ENCODE data around the gene KCNQ1. TPM values are rescaled to one million over a fixed set of nuclear protein-coding genes. Genes with fewer than 3 reads are reported as not detected.
A peak's percentile ranks its signal among the peaks of the same experiment; 100 is the strongest.

KCNQ1 gene
- total RNA-seq, 1 experiment from 2014 or later: not detected

DNA sequence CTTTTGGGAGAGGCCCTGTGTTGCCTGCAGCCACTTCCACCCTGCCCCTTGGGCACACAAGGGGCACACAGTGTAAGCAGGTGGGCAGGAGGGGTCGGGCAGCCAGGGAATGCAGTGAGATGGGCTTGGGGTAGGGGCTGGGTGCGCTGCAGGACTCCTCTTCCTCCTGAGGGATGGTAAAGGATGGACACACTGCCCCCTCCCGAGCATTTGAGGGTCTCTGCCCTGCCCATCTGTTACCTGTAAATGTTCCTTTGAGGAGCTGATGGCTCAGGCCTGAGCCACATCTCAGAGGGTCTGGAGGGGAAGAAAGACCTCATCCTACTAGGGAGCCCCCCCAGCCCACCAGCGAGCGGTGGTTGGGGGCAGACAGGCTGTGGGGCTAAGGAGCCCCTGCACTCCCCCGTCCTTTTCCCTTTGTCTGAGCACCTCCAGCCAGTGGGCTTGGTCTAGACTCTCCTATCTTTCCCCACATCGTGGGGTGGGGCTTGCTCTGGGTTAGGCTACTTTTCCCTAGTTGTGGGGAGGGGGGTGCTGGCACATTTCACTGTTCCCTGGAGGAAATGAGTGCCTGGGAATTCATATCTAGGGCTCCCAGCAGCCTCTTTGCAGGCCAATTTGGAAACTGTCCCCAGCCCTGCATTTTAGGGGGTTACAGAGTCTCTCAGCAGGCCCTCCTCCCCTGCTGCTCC is 46.0 kb upstream of the KCNQ1 start:
- CTCF ChIA-PET: no interaction called here
- no peaks in the 10 kb centered on the region for H4K20me1 ChIP-seq (ENCODE audit: insufficient read depth)

GRCh38 chr11:2399488-2400068 is 45.2 kb upstream of the KCNQ1 start:
- DNase-seq: peak in 1 of 2 experiments; percentile 22
- no peaks in the 10 kb centered on the region for H3K27me3 ChIP-seq (ENCODE audit: insufficient read depth, low read depth)
- peak overlapping the region; percentile 78 for H2AFZ ChIP-seq
- no peaks in the 10 kb centered on the region for H3K9me2 ChIP-seq (ENCODE audit: insufficient read depth)
- peaks cover 19% of the 10 kb centered on the region for H3K79me2 ChIP-seq (ENCODE audit: low read depth)
- H3F3A ChIP-seq (ENCODE audit: insufficient read depth, low read depth): peaks cover 10% of the 10 kb centered on the region; the same call in 1 of the 2 replicates
- ChIA-PET CTCF (no interaction called here), POLR2A (ENCODE audit: unreplicated experiment) (no interaction called here)
- H3K36me3 ChIP-seq (ENCODE audit: low read depth): no peaks in the 10 kb centered on the region
- H3K27ac ChIP-seq: peak overlapping the region; percentile 62
- H3K4me2 ChIP-seq: peak overlapping the region; percentile 81
- H4K20me1 ChIP-seq (ENCODE audit: insufficient read depth): no peaks in the 10 kb centered on the region
- no peak for TF ChIP-seq EZH2 (IDR thresholded peaks at IDR 0.05; ENCODE audit: low read depth)
- TF ChIP-seq, protein P1, sequence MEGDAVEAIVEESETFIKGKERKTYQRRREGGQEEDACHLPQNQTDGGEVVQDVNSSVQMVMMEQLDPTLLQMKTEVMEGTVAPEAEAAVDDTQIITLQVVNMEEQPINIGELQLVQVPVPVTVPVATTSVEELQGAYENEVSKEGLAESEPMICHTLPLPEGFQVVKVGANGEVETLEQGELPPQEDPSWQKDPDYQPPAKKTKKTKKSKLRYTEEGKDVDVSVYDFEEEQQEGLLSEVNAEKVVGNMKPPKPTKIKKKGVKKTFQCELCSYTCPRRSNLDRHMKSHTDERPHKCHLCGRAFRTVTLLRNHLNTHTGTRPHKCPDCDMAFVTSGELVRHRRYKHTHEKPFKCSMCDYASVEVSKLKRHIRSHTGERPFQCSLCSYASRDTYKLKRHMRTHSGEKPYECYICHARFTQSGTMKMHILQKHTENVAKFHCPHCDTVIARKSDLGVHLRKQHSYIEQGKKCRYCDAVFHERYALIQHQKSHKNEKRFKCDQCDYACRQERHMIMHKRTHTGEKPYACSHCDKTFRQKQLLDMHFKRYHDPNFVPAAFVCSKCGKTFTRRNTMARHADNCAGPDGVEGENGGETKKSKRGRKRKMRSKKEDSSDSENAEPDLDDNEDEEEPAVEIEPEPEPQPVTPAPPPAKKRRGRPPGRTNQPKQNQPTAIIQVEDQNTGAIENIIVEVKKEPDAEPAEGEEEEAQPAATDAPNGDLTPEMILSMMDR (conservative IDR thresholded peaks at IDR 0.05): no peak
- H3K4me1 ChIP-seq (replicated peaks; ENCODE audit: insufficient read depth): no peaks in the 10 kb centered on the region
- TSS peak; percentile 80 for BruUV-seq (replicated peaks)
- H3K9me3 ChIP-seq (ENCODE audit: insufficient read depth, low read depth): no peaks in the 10 kb centered on the region
- peak overlapping the region; percentile 71 for H3K4me3 ChIP-seq
- intact Hi-C loops (cut with micrococcal nuclease; ENCODE audit: unreplicated experiment): loop anchor here (1.0 to 5.0 kb wide), 3 partner anchors 21 to 202 kb away; no protein-coding TSS in a partner anchor

More for the DNA sequence above, 46.0 kb upstream of the KCNQ1 start:
- H3K9me3 ChIP-seq (ENCODE audit: insufficient read depth, low read depth): no peaks in the 10 kb centered on the region
- H3F3A ChIP-seq (ENCODE audit: insufficient read depth, low read depth): peaks cover 10% of the 10 kb centered on the region; the same call in 1 of the 2 replicates
- no peaks in the 10 kb centered on the region for H3K27me3 ChIP-seq (ENCODE audit: insufficient read depth, low read depth)
- H3K4me2 ChIP-seq: peak overlapping the region; percentile 81
- H3K36me3 ChIP-seq (ENCODE audit: low read depth): no peaks in the 10 kb centered on the region
- BruUV-seq (replicated peaks): no TSS peak
- peak overlapping the region; percentile 71 for H3K4me3 ChIP-seq
- H3K9me2 ChIP-seq (ENCODE audit: insufficient read depth): no peaks in the 10 kb centered on the region
- no peaks in the 10 kb centered on the region for H3K4me1 ChIP-seq (replicated peaks; ENCODE audit: insufficient read depth)
- H2AFZ ChIP-seq: no peak overlapping the region
- no peak overlapping the region for H3K27ac ChIP-seq
- DNase-seq: no peak
- intact Hi-C loops (cut with micrococcal nuclease; ENCODE audit: unreplicated experiment): loop anchor here (1.0 kb wide), 1 partner anchor 94 kb away; no protein-coding TSS in a partner anchor
- POLR2A ChIA-PET (ENCODE audit: unreplicated experiment): no interaction called here
- peaks cover 19% of the 10 kb centered on the region for H3K79me2 ChIP-seq (ENCODE audit: low read depth)
- TF ChIP-seq, protein P1 (conservative IDR thresholded peaks at IDR 0.05): no peak
- TF ChIP-seq EZH2 (IDR thresholded peaks at IDR 0.05; ENCODE audit: low read depth): no peak

- Histone ChIP-seq H3K79me2 (ENCODE audit: low read depth) (peaks cover 19% of the 10 kb centered on the region), H3F3A (ENCODE audit: insufficient read depth, low read depth) (peaks cover 10% of the 10 kb centered on the region; the same call in 1 of the 2 replicates), H3K4me1 (replicated peaks; ENCODE audit: insufficient read depth) (no peaks in the 10 kb centered on the region), H3K4me3 (peak within 1 kb of the TSS; percentile 89), H3K4me2 (peak within 1 kb of the TSS; percentile 81), H4K20me1 (ENCODE audit: insufficient read depth) (no peaks in the 10 kb centered on the region), H3K36me3 (ENCODE audit: low read depth) (no peaks in the 10 kb centered on the region), H3K27me3 (ENCODE audit: insufficient read depth, low read depth) (no peaks in the 10 kb centered on the region), H3K9me3 (ENCODE audit: insufficient read depth, low read depth) (no peaks in the 10 kb centered on the region), H2AFZ (peak within 1 kb of the TSS; percentile 78), H3K9me2 (ENCODE audit: insufficient read depth) (no peaks in the 10 kb centered on the region), H3K27ac (peak within 1 kb of the TSS; percentile 62)
- no TSS peak for BruUV-seq (replicated peaks)
- TF ChIP-seq, protein P1 (conservative IDR thresholded peaks at IDR 0.05): peak; percentile 80
- TF ChIP-seq EZH2 (IDR thresholded peaks at IDR 0.05; ENCODE audit: low read depth): no peak
- intact Hi-C loops (cut with micrococcal nuclease; ENCODE audit: unreplicated experiment): loop anchor here (1.0 to 5.0 kb wide), 2 partner anchors 20 to 203 kb away; no protein-coding TSS in a partner anchor
- peak; percentile 96 for DNase-seq
- CTCF ChIA-PET: interaction anchor here (0.6 to 1.0 kb wide), 4 partner anchors 12 to 847 kb away, joined by 3 to 4 read pairs (median 4); no protein-coding TSS in a partner anchor
- POLR2A ChIA-PET (ENCODE audit: unreplicated experiment): interaction anchor here (0.7 kb wide), 1 partner anchor 565 kb away, joined by 7 read pairs; the partner anchor contains the start of gene SYT8
These were observed 44.6 kb upstream of the KCNQ1 start, which contains the start of gene TSSC4 for GRCh38 chr11:2400069-2400761. Gene TSSC4, plus strand, starts transcription at chr11:2400750. Its CDS starts 1,884 bp downstream, at chr11:2402634.
